ENCODE results near the gene IGFBP5. TPM values are rescaled to one million over a fixed set of nuclear protein-coding genes. Genes with fewer than 3 reads are reported as not detected.
A peak's percentile ranks its signal among the peaks of the same experiment; 100 is the strongest.

Gene IGFBP5
- total RNA-seq, 2 donors from 2014 or later: 162 to 319 TPM

- 86% methylated on average over 11 of the region's 11 CpGs for WGBS
- no peak for DNase-seq (ENCODE audit: low spot score)
- no peaks in the 10 kb centered on the region for H3K4me1 ChIP-seq (replicated peaks)
- intact Hi-C loops (cut with DNase I): no loop called here
- no peaks in the 10 kb centered on the region for H3K27me3 ChIP-seq (replicated peaks; ENCODE audit: insufficient read depth)
- TF ChIP-seq POLR2A (IDR thresholded peaks at IDR 0.05) (no peak), CTCF (IDR thresholded peaks at IDR 0.05) (no peak), POLR2AphosphoS5 (IDR thresholded peaks at IDR 0.05) (no peak)
- no peaks in the 10 kb centered on the region for H3K9me3 ChIP-seq
- no peak overlapping the region for H3K27ac ChIP-seq
- H3K36me3 ChIP-seq: no peaks in the 10 kb centered on the region
- no peak overlapping the region for H3K4me3 ChIP-seq
Observed at GRCh38 chr2:216671081-216671411, 24.3 kb downstream of the IGFBP5 start.

GRCh38 chr2:216670266-216671080, 24.9 kb downstream of the IGFBP5 start:
- no peak for DNase-seq (ENCODE audit: low spot score)
- peaks cover 3% of the 10 kb centered on the region for H3K4me1 ChIP-seq (replicated peaks)
- no peak overlapping the region for H3K27ac ChIP-seq
- H3K27me3 ChIP-seq (replicated peaks; ENCODE audit: insufficient read depth): no peaks in the 10 kb centered on the region
- TF ChIP-seq CTCF (IDR thresholded peaks at IDR 0.05) (no peak), POLR2AphosphoS5 (IDR thresholded peaks at IDR 0.05) (no peak), POLR2A (IDR thresholded peaks at IDR 0.05) (no peak)
- intact Hi-C loops (cut with DNase I): no loop called here
- no peaks in the 10 kb centered on the region for H3K9me3 ChIP-seq
- H3K4me3 ChIP-seq: no peak overlapping the region
- no peaks in the 10 kb centered on the region for H3K36me3 ChIP-seq
- WGBS: 67% methylated on average over 17 of the region's 17 CpGs

- Histone ChIP-seq H3K27ac (no peak overlapping the region), H3K36me3 (no peaks in the 10 kb centered on the region), H3K9me3 (no peaks in the 10 kb centered on the region), H3K27me3 (replicated peaks; ENCODE audit: insufficient read depth) (no peaks in the 10 kb centered on the region), H3K4me3 (no peak overlapping the region), H3K4me1 (replicated peaks) (peaks cover 4% of the 10 kb centered on the region)
- intact Hi-C loops (cut with DNase I): loop anchor here (1.0 kb wide), 1 partner anchor 148 kb away; no protein-coding TSS in a partner anchor
- peak; percentile 67 for DNase-seq (ENCODE audit: low spot score)
- TF ChIP-seq POLR2AphosphoS5 (IDR thresholded peaks at IDR 0.05) (peak; percentile 61), POLR2A (IDR thresholded peaks at IDR 0.05) (no peak), CTCF (IDR thresholded peaks at IDR 0.05) (peak; percentile 90 to 98 (median 97))
- WGBS: 15% methylated on average over 9 of the region's 9 CpGs
Observed at GRCh38 chr2:216666461-216667233, 28.7 kb downstream of the IGFBP5 start.

- intact Hi-C loops (cut with DNase I): loop anchor here (1.0 to 2.0 kb wide), 2 partner anchors 33 to 147 kb away; partner anchors contain the start of gene IGFBP2
- Histone ChIP-seq H3K4me3 (no peak overlapping the region), H3K27ac (peak overlapping the region in 1 of 2 donors; percentile 54), H3K4me1 (replicated peaks) (peaks cover 4% of the 10 kb centered on the region), H3K36me3 (no peaks in the 10 kb centered on the region), H3K9me3 (no peaks in the 10 kb centered on the region), H3K27me3 (replicated peaks; ENCODE audit: insufficient read depth) (no peaks in the 10 kb centered on the region)
- 27% methylated on average over 12 of the region's 12 CpGs for WGBS
- TF ChIP-seq CTCF (IDR thresholded peaks at IDR 0.05) (no peak), POLR2AphosphoS5 (IDR thresholded peaks at IDR 0.05) (no peak), POLR2A (IDR thresholded peaks at IDR 0.05) (no peak)
- DNase-seq (ENCODE audit: low spot score): no peak
Observed at GRCh38 chr2:216665717-216666116, 29.6 kb downstream of the IGFBP5 start.
